Brain pericyte (primary cell): ENCODE results near the gene ATP6V0A4.
"Not testable (repeated sequence)": the region's sequence is repeated elsewhere in the genome, so short reads cannot be mapped to it uniquely, and the experiment has no call there.

Experiments
- DNase-seq: peaks from one replicate; pipeline ENCODE4 v3.0.0-alpha.2; 2012; ENCODE audit warnings: low read depth, low spot score

The ATP6V0A4 gene

DNA sequence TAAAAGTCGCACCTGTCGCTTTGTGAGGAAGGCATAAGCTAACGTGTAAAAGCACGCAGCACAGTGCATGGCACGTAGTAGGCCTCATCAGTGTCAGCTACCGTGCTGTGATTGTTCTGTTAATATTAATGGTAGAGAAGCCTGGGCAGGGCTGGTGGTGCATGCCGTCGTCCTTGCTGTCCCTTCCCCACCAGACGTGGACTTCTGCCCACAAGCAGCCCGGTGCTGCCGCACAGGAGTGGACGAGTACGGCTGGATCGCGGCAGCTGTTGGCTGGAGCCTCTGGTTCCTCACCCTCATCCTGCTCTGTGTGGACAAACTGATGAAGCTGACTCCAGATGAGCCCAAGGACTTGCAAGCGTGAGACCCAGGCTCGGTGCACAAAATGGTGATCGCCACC is 4.7 kb upstream of the ATP6V0A4 start:
- no peak for DNase-seq

DNA sequence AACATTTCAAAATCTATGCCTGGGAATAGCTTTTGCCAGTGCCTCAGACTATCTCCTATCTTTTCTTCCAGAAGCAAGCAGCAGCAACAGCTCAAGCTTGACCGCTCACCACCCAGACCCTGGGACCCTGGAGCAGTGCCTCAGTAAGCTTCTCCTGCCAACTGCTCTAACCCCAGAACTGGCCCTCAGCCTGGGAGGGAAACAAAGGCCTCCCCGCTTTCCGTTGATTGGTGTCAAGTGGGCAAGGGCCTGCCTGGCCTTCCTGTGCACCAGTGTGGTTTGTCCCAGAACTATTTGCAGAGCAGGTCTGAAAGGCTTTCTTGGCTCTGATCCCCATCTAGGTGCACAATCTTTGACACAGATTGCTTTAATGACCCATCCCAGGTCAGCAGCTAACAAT is 3.3 kb upstream of the ATP6V0A4 start:
- DNase-seq, result no peak

DNA sequence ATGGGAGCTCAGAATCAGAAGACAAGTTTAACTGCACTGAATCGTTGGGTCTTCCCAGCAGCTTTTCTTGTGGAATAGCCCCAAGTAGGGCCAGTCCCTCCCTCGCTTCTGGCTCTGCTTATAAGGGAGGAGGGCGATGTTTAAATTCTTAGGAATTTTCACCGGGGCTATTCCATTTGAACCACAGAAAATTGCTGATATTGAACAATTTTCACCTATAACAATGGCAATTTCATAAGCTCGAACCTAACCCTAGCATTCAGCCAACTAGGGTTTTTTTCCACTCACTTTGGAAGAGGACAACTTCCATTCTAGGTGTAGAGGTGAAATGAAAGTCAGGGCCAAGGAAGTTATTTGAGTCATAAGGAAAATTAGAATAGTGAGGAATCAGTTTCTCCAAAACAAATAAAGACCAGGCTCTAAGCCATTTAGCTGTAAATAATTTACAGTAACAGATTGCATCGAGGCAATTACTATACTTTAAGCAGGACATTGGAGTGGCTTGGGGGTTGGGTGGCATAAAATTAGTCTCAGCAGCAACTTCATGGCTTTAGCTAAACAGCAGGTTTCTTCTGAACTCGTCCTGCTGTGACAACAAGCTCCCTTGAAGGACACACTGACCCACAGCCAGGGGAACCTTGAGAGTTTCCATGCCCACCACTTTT is 1.5 kb upstream of the ATP6V0A4 start:
- DNase-seq, result no peak

DNA sequence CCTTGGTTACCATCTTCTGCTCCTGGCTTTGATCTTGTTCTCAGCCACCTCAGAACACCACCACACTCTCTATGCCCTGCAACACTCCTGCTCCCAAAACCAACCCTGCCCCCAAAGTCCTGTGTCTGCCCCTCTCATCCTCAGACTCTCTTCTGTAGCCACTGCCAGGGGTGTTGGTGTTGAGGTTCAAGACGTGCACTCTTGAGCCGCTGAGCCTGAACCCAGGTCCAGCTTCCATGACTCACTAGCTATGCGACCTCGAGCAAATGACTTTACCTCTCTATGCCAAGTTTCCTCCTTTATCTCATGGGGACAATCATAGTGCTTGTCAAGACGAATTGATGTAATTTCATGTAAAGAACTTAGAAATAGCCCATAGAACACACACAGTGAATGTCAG is 840 bp upstream of the ATP6V0A4 start:
- no peak for DNase-seq

DNA sequence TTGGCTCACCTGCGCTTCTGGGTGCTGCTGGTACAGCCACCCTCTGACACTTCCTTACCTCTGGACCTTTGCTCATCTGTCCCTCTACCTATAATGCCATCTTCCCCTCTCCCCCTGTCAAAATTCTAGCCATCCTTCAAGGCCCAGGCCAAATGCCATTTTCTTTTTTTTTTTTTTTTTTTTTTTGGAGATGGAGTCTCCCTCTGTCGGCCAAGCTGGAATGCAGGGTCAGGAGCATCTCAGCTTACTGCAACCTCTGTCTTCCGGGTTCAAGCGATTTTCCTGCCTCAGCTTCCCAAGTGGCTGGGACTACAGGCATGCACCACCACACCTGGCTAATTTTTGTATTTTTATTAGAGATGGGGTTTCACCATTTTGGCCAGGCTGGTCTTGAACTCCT is 950 bp downstream of the ATP6V0A4 start:
- DNase-seq, result not testable (repeated sequence)

DNA sequence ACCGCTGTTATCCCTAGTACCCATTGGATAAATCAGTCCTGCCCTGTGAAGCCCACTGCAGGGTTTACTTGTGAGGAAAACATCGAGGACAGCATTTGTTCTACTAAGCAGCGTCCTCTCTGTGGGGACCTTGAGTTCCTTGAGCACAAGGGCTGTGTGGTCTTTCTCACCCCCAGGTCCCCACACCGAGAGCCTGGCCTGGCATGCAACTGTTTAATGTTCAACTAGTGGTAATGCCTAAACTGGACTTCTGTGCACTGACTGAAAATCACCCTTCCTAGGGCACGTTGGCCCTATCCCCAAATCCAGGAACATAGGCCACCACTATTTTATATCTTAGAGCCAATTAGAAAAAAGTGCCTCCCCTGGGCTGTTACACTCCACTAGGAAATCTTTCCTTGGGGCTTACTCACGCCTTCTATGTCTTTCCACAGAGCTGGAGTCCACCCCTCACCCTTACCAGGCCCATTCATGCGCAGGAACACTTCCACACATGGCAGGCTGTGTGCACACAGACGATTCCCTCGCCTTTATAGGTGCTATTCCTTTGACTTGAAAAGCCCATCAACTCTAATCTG is 1.9 kb downstream of the ATP6V0A4 start:
- no peak for DNase-seq

DNA sequence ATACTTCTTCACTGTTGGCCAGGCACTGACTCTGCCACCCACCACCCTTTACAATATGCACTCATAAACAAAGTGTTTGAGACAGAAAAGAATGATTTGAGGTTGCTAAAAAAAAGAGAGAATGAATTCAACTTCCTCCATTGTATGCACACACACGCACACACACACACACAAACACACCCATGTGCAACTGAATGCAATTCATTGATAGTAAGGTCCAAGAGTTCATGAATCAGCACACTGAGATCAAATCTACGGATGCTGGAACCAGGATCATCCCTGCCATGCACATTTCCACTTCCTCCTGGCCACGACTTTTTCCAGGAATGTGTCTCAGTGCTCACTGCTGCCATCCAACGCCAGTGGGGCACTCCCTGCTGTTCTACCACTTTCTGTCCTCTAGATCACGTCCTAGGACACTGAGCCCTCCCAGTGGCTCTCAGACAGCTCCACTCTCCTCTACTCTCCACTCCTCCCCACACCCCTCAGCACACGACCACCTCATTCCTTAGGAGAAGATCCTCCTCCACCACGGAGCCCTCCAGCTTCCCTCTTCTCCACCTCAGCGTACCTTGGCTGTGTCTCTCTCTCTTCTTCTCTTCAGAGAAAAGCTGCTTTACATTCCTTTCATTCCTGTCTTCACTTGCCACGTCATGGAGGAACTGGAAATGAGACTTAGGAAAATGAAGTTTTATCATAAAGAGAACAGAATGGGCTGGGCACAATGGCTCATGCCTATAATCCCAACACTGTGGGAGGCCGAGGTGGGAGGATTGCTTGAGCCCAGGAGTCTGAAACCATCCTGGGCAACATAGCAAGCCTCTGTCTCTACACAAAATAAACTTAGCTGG is 12.2 kb downstream of the ATP6V0A4 start:
- DNase-seq, result no peak

DNA sequence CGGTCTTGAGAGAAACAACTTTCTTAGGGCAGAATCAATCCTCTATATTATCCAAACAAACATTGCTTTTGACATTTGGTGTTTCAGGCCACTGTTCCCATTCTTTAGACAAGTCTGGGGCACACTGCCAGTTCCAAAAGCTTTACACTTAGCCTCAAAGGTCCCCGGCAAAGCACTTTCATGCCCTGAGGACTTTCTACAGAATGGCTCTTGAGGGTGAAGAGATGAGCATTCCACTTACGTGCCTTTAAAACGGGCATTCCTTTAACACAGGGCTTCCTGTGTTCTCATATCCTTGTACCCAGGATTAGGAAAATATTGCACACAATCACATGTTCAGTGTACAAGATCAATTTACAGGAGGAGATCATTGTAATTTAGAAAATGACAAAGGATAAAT is 13.3 kb downstream of the ATP6V0A4 start:
- DNase-seq, result no peak

DNA sequence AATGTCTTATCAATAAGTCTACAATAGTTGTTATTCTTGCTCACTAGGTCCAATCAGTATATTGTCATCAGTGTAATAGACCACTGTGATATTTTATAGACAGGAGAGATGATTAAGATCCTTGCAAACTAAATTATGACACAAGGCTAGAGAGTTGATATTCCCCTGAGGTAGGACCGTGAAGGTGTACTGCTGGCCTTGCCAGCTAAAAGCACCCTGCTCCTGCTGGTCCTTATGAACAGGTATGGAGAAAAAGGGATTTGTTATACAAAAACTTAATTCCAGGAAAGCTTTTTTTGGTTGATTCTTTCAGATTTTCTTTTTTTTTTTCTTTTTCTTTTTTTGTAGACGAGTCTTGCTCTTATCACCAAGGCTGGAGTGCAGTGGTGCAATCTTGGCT is 17.0 kb downstream of the ATP6V0A4 start:
- no peak for DNase-seq

DNA sequence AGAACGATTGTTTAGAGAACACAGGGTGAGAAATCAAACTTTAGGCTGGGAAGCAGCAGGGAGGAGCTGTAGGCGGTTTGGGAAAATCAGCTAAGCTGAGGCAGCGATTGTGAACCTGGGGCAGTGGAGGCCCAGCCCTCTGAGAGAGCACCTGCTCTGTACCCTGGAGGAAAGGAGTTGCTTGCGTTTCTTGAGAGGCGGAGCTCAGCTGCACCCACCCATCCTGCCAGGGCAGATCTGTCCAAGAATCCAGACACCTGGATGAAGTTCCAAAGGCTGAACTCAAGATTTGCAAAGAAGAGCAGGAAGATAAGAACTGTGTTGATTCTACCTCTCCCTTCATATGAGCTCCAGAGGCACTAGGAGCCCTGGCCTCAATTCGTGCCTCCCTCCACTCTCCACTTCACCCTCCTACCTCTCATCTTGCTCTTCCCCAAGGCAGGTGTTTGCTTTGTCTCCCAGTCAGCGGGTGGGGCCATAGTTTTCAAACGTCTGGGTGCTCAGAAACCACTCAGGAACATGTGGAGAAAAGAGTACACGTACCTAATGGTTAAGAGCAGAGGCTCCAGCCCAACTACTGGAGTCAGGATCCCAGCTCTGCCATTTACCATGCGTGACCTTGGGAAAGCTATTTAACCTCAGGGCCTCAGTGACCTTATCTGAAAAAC is 21.7 kb downstream of the ATP6V0A4 start:
- DNase-seq, result no peak

DNA sequence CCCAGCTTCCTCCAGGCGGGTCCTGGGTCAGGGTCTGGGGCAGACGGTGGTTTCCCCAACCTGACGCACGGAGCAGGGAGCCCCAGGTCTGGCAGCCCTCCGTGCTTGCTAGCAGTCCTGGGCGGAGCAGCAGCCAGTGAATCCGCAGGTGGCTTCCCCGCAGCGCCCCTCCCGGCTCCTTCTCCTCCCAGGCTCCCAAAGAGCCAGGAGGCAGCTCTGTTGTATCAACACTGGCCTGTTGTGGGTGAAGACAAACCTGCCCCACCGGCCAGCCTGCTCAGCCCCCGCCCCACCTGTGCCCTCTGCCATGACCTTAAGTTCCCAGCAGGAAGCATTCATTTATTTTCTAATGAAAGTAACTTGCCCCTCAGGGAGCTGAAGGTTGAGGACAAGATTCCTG is 24.2 kb downstream of the ATP6V0A4 start:
- no peak for DNase-seq

DNA sequence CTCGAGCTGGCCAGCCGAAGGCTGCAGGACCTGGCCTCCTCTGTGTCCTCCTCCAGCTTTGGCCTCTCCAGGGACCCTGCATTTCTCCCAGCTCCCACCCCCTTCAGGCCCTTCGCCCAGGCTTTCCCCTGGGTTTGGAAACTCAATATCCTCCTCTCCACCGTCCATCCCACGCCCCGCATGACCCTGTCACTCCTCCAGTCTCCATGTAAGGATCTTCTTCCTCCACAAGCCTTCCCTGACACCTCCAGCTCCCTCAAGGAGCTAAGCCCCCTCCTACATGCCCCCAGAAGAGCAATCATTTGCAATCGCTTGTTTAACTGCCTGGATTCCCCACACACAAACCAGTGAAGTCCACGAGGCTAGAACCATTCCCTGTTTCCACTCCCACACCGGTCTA is 24.8 kb downstream of the ATP6V0A4 start:
- DNase-seq, result no peak

DNA sequence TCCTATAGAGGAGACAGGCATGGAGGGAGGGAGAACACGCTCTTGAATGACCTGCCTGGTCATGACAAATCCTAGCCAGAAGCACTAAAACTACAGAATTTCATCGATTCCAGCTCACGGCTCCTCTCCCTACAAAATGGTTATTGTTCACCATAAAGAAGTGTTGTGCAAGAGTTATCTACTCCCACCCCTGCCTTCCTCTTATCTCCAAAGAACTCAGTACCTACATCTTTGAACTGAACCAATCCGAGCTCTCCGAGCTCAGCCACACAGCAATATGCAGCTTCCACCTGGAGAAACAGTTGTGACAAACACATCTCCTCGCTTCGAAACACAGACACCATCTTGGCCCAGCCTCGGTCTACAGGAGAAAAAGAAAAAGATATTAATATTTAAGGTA is 27.1 kb downstream of the ATP6V0A4 start:
- DNase-seq, result no peak

DNA sequence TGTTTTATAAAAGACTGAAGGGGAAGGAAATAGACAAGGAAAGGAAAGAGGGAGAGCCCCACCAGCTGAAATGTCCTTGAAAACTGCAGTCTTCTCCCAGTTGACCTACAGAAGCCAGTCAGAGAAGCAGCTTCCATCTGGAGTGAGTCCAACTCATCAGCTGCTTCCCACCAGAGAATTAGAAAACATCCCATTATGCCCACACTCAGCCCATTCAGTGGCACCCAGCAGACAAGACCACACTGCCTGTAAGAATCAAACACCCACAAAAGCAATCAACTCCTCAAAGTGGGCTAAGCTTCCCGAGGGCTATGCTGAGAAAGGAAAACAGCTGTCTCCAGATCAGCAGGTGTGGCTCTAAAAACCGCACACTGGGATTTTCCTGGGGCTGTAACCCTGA is 29.8 kb downstream of the ATP6V0A4 start:
- no peak for DNase-seq

DNA sequence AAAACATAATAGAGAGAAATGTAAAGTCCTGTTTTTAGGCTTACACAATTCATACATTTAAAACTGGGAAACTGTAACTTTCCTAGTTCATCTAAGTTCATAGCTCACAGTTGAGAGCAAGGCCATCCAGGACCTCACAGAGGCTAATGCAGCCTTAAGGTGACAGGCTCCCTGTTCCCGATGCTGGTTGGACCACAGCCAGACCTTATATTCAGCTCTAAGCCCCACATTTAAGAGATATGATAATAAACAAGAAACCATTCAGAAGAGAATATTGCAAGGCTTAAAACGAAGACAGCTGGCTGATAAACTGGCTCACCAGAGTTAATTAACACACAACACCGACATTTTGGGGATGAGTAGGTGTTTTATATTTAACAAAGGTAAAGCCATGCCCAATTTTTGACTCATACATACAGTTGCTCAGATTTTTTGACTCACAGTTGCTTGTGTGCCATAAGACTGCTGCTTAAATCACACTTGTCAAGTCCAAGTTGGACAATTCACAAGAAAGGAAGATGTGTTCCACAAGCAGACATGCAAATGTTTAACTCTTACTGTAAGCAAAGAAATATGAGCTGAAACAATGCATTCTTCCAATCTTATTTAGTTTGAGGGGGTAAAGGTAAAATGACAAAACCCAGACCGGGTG is 41.3 kb downstream of the ATP6V0A4 start:
- no peak for DNase-seq

DNA sequence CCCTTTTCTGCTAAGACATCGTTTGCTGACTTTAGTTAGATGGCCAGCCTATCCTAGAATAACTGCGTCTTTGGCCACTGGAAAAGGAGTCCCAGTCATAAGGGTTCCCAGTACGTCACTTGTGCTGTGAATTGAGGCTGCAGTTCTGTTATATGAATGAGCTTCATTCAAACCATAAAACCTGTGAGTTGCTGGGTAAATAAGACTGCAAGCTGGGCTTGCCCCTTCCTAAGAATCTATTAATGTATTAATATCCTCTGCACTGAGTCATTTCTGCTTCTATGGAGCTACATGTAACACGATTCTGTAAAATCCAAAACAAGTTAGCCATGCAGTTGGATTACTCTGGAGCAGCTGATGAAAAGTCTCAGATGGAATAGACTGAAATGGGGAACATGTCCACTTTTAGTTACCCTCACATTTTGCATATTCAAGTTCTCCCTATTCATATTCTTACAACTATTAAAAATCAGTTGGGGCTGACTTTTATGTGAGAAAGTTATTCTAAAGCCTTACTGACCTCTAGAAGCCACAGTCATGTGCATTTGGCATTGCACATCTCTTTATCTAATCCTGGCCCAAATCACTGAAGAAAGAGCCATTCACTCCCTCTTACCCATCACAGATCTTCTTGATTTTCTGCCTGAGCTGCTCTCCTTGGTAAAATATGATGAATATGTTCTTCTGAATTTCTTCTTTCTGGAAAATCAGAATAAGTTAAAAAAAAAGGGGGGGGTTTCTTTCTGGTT is 42.0 kb downstream of the ATP6V0A4 start:
- DNase-seq, result no peak

DNA sequence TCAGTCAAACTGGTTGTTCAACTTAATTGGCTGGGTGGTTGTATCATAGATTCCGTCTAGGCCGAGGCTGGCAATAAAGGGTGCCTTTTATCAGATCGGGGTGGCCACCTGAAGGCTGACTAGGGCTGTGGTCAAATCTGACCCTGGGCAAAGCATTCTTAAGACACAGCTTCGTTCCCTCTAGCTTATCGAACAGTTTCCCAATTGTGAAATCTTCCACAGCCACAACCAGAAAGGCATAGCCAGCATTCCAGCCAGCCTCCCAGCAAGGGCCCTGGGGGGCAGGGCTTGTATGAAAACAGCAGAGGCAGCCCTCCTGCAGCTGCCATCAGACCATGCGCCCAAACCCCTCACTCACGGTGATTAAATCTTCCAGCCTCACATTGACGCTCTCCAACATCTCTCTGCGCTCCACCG is 42.7 kb downstream of the ATP6V0A4 start:
- DNase-seq, result no peak

DNA sequence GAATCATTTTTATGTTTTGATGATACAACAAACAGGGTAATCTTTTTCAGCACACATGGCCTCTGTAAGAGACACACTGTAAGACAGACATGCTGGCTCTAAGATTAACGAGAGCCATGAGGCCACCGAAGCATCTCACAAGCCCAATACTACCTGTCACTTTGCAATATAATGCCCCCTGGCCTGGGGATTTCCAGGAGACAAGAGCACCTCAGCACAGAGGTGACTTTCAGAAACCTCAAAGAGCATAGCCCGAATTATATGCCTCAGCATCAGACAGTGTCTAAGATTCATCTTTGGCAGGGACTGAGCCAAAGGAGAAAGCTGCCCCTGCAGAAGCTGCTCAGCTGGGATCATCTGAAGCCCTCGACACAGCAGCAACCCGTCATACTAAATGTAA is 44.4 kb downstream of the ATP6V0A4 start:
- no peak for DNase-seq

DNA sequence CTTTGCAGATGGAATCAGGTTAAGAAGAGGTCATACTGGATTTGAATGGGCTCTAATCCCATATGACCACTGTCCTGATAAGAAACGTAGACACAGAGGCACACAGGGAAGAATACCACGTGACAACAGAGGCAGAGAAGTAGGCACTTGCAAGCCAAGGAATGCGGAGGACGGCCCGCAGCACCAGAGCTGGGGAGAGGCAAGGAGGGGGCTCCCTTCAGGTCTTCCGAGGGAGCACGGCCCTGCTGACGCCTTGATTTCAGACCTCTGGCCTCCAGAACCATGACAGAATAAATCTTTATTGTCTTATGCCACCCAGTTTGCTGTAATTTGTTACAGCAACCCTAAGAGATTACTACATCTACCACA is 44.9 kb downstream of the ATP6V0A4 start:
- DNase-seq, result no peak

DNA sequence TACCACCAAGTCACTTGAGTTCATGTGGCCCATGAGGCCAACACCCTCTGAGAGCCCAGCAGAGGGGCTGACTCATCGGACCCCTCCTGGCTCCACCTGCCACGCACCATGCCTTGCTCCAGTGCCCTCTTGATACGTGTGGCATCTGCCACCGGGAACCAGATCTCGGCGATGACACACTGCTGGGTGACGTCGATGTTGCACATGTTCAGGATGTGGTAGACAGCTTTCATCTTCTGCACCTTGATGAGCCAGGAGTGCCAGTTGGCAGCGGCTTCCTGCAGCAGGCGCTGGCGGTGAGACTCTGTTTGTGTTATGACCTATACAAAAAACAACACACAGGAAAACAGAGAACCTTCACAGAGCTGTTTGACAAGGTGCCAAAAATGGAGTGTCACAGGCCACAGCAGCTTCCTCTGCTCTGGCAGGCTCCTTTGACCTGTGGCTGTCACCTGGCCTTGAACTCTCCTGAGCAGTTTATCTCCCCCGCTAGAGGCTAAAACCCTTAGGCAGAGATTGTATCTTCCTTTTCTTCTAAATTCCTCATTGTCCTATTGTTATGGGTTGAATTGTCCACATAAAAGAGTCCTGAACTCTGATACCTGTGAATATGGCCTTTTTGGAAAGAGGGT is 45.4 kb downstream of the ATP6V0A4 start:
- no peak for DNase-seq
